ENCODE measurements around the gene RECK. TPM values are rescaled to one million over a fixed set of nuclear protein-coding genes. Genes with fewer than 3 reads are reported as not detected.
"Not testable (repeated sequence)": the region's sequence is repeated elsewhere in the genome, so short reads cannot be mapped to it uniquely, and the experiment has no call there.

RECK gene
- total RNA-seq, result 1 to 10 TPM; 6.3 to 6.8 TPM

- ATAC-seq (replicated peaks in 1 of 2), result peak; percentile 92 to 95
- H3K27me3 Mint-ChIP-seq (ENCODE audit: low read depth), result no peaks in the 10 kb centered on the region
- peak within 1 kb of the TSS; percentile 93 to 94 for H3K4me3 Mint-ChIP-seq
- H3K27ac Mint-ChIP-seq, result peak within 1 kb of the TSS; percentile 58
- H3K36me3 Mint-ChIP-seq (ENCODE audit: insufficient read depth in 2 of 2), result peaks cover 0 to 2% of the 10 kb centered on the region in 2 donors
- H3K9me3 Mint-ChIP-seq, result no peaks in the 10 kb centered on the region
- peaks cover 38% of the 10 kb centered on the region for H3K4me1 Mint-ChIP-seq (ENCODE audit: low read depth)
- peak; percentile 92 to 95 for DNase-seq
Observed at GRCh38 chr9:36036780-36037548, at the start of gene RECK. Gene RECK, plus strand, starts transcription at chr9:36036913. Its CDS starts 86 bp downstream, at chr9:36036999.

- H3K9me3 Mint-ChIP-seq, result no peaks in the 10 kb centered on the region
- H3K4me1 Mint-ChIP-seq (ENCODE audit: low read depth), result no peaks in the 10 kb centered on the region
- peaks cover 23% of the 10 kb centered on the region for H3K27me3 Mint-ChIP-seq (ENCODE audit: low read depth)
- DNase-seq (no peak), ATAC-seq (replicated peaks in 1 of 2) (no peak)
- H3K27ac Mint-ChIP-seq, result no peak overlapping the region
- H3K4me3 Mint-ChIP-seq, result no peak overlapping the region
- H3K36me3 Mint-ChIP-seq (ENCODE audit: insufficient read depth in 2 of 2), result no peaks in the 10 kb centered on the region
Observed at GRCh38 chr9:35990155-35990554, 46.6 kb upstream of the RECK start.

- not testable (repeated sequence) for ATAC-seq (replicated peaks in 1 of 2); DNase-seq; H3K9me3 Mint-ChIP-seq; H3K36me3 Mint-ChIP-seq (ENCODE audit: insufficient read depth in 2 of 2); H3K4me3 Mint-ChIP-seq; H3K4me1 Mint-ChIP-seq (ENCODE audit: low read depth); H3K27ac Mint-ChIP-seq
- peaks cover 20% of the 10 kb centered on the region for H3K27me3 Mint-ChIP-seq (ENCODE audit: low read depth)
Observed at GRCh38 chr9:35993136-35993535, 43.6 kb upstream of the RECK start.

- H3K4me3 Mint-ChIP-seq, result no peak overlapping the region
- no peak overlapping the region for H3K27ac Mint-ChIP-seq
- no peaks in the 10 kb centered on the region for H3K9me3 Mint-ChIP-seq
- H3K27me3 Mint-ChIP-seq (ENCODE audit: low read depth), result peaks cover 21% of the 10 kb centered on the region
- DNase-seq (no peak), ATAC-seq (replicated peaks in 1 of 2) (no peak)
- H3K4me1 Mint-ChIP-seq (ENCODE audit: low read depth), result no peaks in the 10 kb centered on the region
- H3K36me3 Mint-ChIP-seq (ENCODE audit: insufficient read depth in 2 of 2), result peaks cover 2 to 7% of the 10 kb centered on the region in 2 donors
Observed at GRCh38 chr9:35993976-35994720, 42.6 kb upstream of the RECK start.

GRCh38 chr9:35994959-35995358, 41.8 kb upstream of the RECK start:
- Mint-ChIP-seq H3K27ac (no peak overlapping the region), H3K4me1 (ENCODE audit: low read depth) (no peaks in the 10 kb centered on the region), H3K4me3 (no peak overlapping the region), H3K27me3 (ENCODE audit: low read depth) (peaks cover 13% of the 10 kb centered on the region), H3K9me3 (no peaks in the 10 kb centered on the region), H3K36me3 (ENCODE audit: insufficient read depth in 2 of 2) (peaks cover 2 to 7% of the 10 kb centered on the region in 2 donors)
- no peak for ATAC-seq (replicated peaks in 1 of 2)
- no peak for DNase-seq

GRCh38 chr9:35996358-35996970, 40.2 kb upstream of the RECK start:
- Mint-ChIP-seq H3K27me3 (ENCODE audit: low read depth) (peaks cover 26% of the 10 kb centered on the region), H3K9me3 (no peaks in the 10 kb centered on the region)
- ATAC-seq (replicated peaks in 1 of 2), result no peak

GRCh38 chr9:35997016-35997415, 39.7 kb upstream of the RECK start:
- peaks cover 31% of the 10 kb centered on the region for H3K27me3 Mint-ChIP-seq (ENCODE audit: low read depth)
- DNase-seq; H3K36me3 Mint-ChIP-seq (ENCODE audit: insufficient read depth in 2 of 2); H3K4me3 Mint-ChIP-seq; H3K27ac Mint-ChIP-seq; ATAC-seq (replicated peaks in 1 of 2); H3K9me3 Mint-ChIP-seq; H3K4me1 Mint-ChIP-seq (ENCODE audit: low read depth): not testable (repeated sequence)

More at GRCh38 chr9:35996358-35996970, 40.2 kb upstream of the RECK start:
- DNase-seq, result no peak
- H3K36me3 Mint-ChIP-seq (ENCODE audit: insufficient read depth in 2 of 2), result peaks cover 2 to 7% of the 10 kb centered on the region in 2 donors
- H3K4me1 Mint-ChIP-seq (ENCODE audit: low read depth), result no peaks in the 10 kb centered on the region
- no peak overlapping the region for H3K27ac Mint-ChIP-seq
- no peak overlapping the region for H3K4me3 Mint-ChIP-seq

- ATAC-seq (replicated peaks in 1 of 2) (no peak), DNase-seq (no peak)
- H3K27ac Mint-ChIP-seq, result no peak overlapping the region
- no peaks in the 10 kb centered on the region for H3K4me1 Mint-ChIP-seq (ENCODE audit: low read depth)
- H3K27me3 Mint-ChIP-seq (ENCODE audit: low read depth), result peaks cover 44% of the 10 kb centered on the region
- H3K9me3 Mint-ChIP-seq, result no peaks in the 10 kb centered on the region
- H3K36me3 Mint-ChIP-seq (ENCODE audit: insufficient read depth in 2 of 2), result peaks cover 2 to 7% of the 10 kb centered on the region in 2 donors
- H3K4me3 Mint-ChIP-seq, result no peak overlapping the region
Observed at GRCh38 chr9:35998333-35998732, 38.4 kb upstream of the RECK start.

GRCh38 chr9:36005891-36006290, 30.8 kb upstream of the RECK start:
- peaks cover 51% of the 10 kb centered on the region for H3K27me3 Mint-ChIP-seq (ENCODE audit: low read depth)
- peaks cover 25% of the 10 kb centered on the region for H3K4me1 Mint-ChIP-seq (ENCODE audit: low read depth)
- peaks cover 8% of the 10 kb centered on the region in 2 donors for H3K36me3 Mint-ChIP-seq (ENCODE audit: insufficient read depth in 2 of 2)

GRCh38 chr9:36006549-36007315, 30.0 kb upstream of the RECK start:
- H3K27me3 Mint-ChIP-seq (ENCODE audit: low read depth), result peaks cover 49% of the 10 kb centered on the region
- peaks cover 0 to 8% of the 10 kb centered on the region in 2 donors for H3K9me3 Mint-ChIP-seq
- peaks cover 8% of the 10 kb centered on the region in 2 donors for H3K36me3 Mint-ChIP-seq (ENCODE audit: insufficient read depth in 2 of 2)
- H3K4me3 Mint-ChIP-seq, result peak overlapping the region in 1 of 2 donors; percentile 69
- ATAC-seq (replicated peaks in 1 of 2) (no peak), DNase-seq (no peak)
- no peak overlapping the region for H3K27ac Mint-ChIP-seq
- H3K4me1 Mint-ChIP-seq (ENCODE audit: low read depth), result peaks cover 25% of the 10 kb centered on the region

More at GRCh38 chr9:36005891-36006290, 30.8 kb upstream of the RECK start:
- no peak for DNase-seq
- no peak overlapping the region for H3K4me3 Mint-ChIP-seq
- ATAC-seq (replicated peaks in 1 of 2), result no peak
- no peak overlapping the region for H3K27ac Mint-ChIP-seq
- peaks cover 0 to 8% of the 10 kb centered on the region in 2 donors for H3K9me3 Mint-ChIP-seq

- peaks cover 25% of the 10 kb centered on the region for H3K4me1 Mint-ChIP-seq (ENCODE audit: low read depth)
- H3K27ac Mint-ChIP-seq, result no peak overlapping the region
- H3K27me3 Mint-ChIP-seq (ENCODE audit: low read depth), result peaks cover 49% of the 10 kb centered on the region
- ATAC-seq (replicated peaks in 1 of 2), result peak; percentile 68 to 79
- H3K36me3 Mint-ChIP-seq (ENCODE audit: insufficient read depth in 2 of 2), result peaks cover 8% of the 10 kb centered on the region in 2 donors
- DNase-seq, result no peak
- H3K9me3 Mint-ChIP-seq, result peaks cover 0 to 8% of the 10 kb centered on the region in 2 donors
- peak overlapping the region in 1 of 2 donors; percentile 69 for H3K4me3 Mint-ChIP-seq
Observed at GRCh38 chr9:36007316-36007708, 29.4 kb upstream of the RECK start.

GRCh38 chr9:36007852-36008251, 28.9 kb upstream of the RECK start:
- H3K27ac Mint-ChIP-seq, result no peak overlapping the region
- H3K36me3 Mint-ChIP-seq (ENCODE audit: insufficient read depth in 2 of 2), result peaks cover 8% of the 10 kb centered on the region in 2 donors
- peaks cover 0 to 8% of the 10 kb centered on the region in 2 donors for H3K9me3 Mint-ChIP-seq
- DNase-seq (no peak), ATAC-seq (replicated peaks in 1 of 2) (no peak)
- H3K4me3 Mint-ChIP-seq, result peak overlapping the region in 1 of 2 donors; percentile 69
- peaks cover 25% of the 10 kb centered on the region for H3K4me1 Mint-ChIP-seq (ENCODE audit: low read depth)
- peaks cover 47% of the 10 kb centered on the region for H3K27me3 Mint-ChIP-seq (ENCODE audit: low read depth)

Measured in activated T-cell treated with anti-CD3 and anti-CD28 coated beads, Interleukin-2, amount 50 U/mL, for 72 hours (primary cell).